Right lobe of liver (tissue), 6 donors: ENCODE data around the gene RHOC. TPM values are rescaled to one million over a fixed set of nuclear protein-coding genes. Genes with fewer than 3 reads are reported as not detected.
"Not testable (repeated sequence)": the region's sequence is repeated elsewhere in the genome, so short reads cannot be mapped to it uniquely, and the experiment has no call there.

Experiments used
- ATAC-seq, 4 donors: fragments of 200-7000 bp; cut with Tn5 transposase; one replicate each; pipeline ENCODE4 v1.9.1; 2020; ENCODE audit warnings: mild to moderate bottlenecking in 4 of 4, moderate library complexity in 4 of 4
- DNase-seq, 3 donors: peaks; one replicate each; pipeline ENCODE4 v3.0.0-alpha.2; 2020
- H3K27ac ChIP-seq, 3 donors: fragments of 200-600 bp; one replicate each; pipeline ENCODE4 v1.8.0; 2022
- H3K27me3 ChIP-seq, 2 donors: fragments of 200-600 bp; one replicate each; pipeline ENCODE4 v1.8.0; 2022
- H3K36me3 ChIP-seq, 4 donors: fragments of 200-600 bp; sonication (generic) in 1 of 4; one replicate each; pipeline versions ENCODE4 v1.5.1 to v1.8.0; 2017 to 2022; ENCODE audit warnings: control low read depth in 1 of 4
- H3K4me1 ChIP-seq, 4 donors: fragments of 200-600 bp; sonication (generic) in 1 of 4; one replicate each; pipeline versions ENCODE4 v1.5.1 to v1.8.0; 2017 to 2022; ENCODE audit warnings: control low read depth in 1 of 4
- H3K4me3 ChIP-seq, 3 donors: fragments of 200-600 bp; one replicate each; pipeline ENCODE4 v1.8.0; 2022
- H3K9me3 ChIP-seq, 4 donors: fragments of 200-600 bp; sonication (generic) in 1 of 4; one replicate each; pipeline versions ENCODE4 v1.5.1 to v1.8.0; 2017 to 2022; ENCODE audit warnings: control low read depth in 1 of 4
- CTCF ChIP-seq, 4 donors: fragments of 200-600 bp in 3 of 4; fragments of 450-650 bp in 1 of 4; IDR thresholded peaks; one replicate each; pipeline versions ENCODE4 v1.5.1 to v1.8.0; 2016 to 2022; ENCODE audit warnings: antibody characterized with exemption in 4 of 4, mild to moderate bottlenecking in 2 of 4
- POLR2A ChIP-seq: fragments of 450-650 bp; IDR thresholded peaks from one replicate; pipeline ENCODE4 v1.6.1; 2017; ENCODE audit warnings: antibody characterized with exemption, mild to moderate bottlenecking
- WGBS: methylation state at CpG from one replicate; pipeline ENCODE4 v1.1.6; 2018; ENCODE audit warnings: low coverage, low lambda C conversion rate; ENCODE audit not compliant: insufficient coverage; ENCODE audit errors: missing lambda C conversion rate; 5-methylcytosine and 5-hydroxymethylcytosine counted together
- intact Hi-C, 2 donors: fragments of 100-400 bp; cut with DNase I; formaldehyde crosslinking; loops; one replicate each; pipeline versions ENCODE4 v1.11.2 to v1.14.1; 2022
- total RNA-seq, 6 experiments: library from RNA; depleted of rRNA in 2 of 6; stranded (reverse); fragments of >200 nt in 2 of 6; fragmentation: NEBNext Ultra II Directional in 3 of 6; extraction: Animal tissue kit (Norgen Biotek cat#: 25700) in 3 of 6; gene quantifications; one replicate each; pipeline versions ENCODE4 v1.1.0 to v1.2.4, GENCODE V29; 2016 to 2023
- donor health status: DM: no; HTN: yes; CAD: no.
- donor health status: DM: no; HTN: no; CAD: no.
- donor health status: DM: no; HTN: no; CAD: no.
- donor health status: DM: no; HTN: yes; CAD: no.
- donor health status: DM: no; HTN: yes; CAD: no.

RHOC gene
- total RNA-seq, 6 experiments from 2014 or later: 47.9 to 207 (median 107) TPM

- no peaks in the 10 kb centered on the region for H3K36me3 ChIP-seq
- DNase-seq (no peak), ATAC-seq (no peak)
- no peak overlapping the region for H3K27ac ChIP-seq
- H3K4me1 ChIP-seq: no peaks in the 10 kb centered on the region
- H3K9me3 ChIP-seq: no peaks in the 10 kb centered on the region
- 50% methylated on average over 1 of the region's 1 CpG for WGBS
- H3K27me3 ChIP-seq: no peaks in the 10 kb centered on the region
- H3K4me3 ChIP-seq: no peak overlapping the region
- intact Hi-C loops: no loop called here
- TF ChIP-seq POLR2A (no peak), CTCF (IDR thresholded peaks at IDR 0.05) (no peak)
Measured at GRCh38 chr1:112729909-112730308, 23.0 kb upstream of the RHOC start.

GRCh38 chr1:112729011-112729410 lies 22.1 kb upstream of the RHOC start:
- intact Hi-C loops, DNase-seq, H3K36me3 ChIP-seq, H3K4me1 ChIP-seq, ATAC-seq, H3K4me3 ChIP-seq, H3K27ac ChIP-seq, H3K27me3 ChIP-seq, H3K9me3 ChIP-seq: not testable (repeated sequence)
- WGBS: 40% methylated on average over 3 of the region's 3 CpGs

- H3K4me3 ChIP-seq, H3K27me3 ChIP-seq, intact Hi-C loops, DNase-seq, H3K27ac ChIP-seq, ATAC-seq, H3K36me3 ChIP-seq, H3K4me1 ChIP-seq, H3K9me3 ChIP-seq: not testable (repeated sequence)
- WGBS: 91% methylated on average over 21 of the region's 33 CpGs
Measured at GRCh38 chr1:112728306-112728971, 21.5 kb upstream of the RHOC start.

GRCh38 chr1:112727716-112728115 lies 20.8 kb upstream of the RHOC start:
- no CpG with 5 or more reads among the region's 2 CpGs for WGBS
- intact Hi-C loops: no loop called here

GRCh38 chr1:112724240-112724639 lies 17.3 kb upstream of the RHOC start:
- H3K4me3 ChIP-seq, H3K36me3 ChIP-seq, H3K27ac ChIP-seq, ATAC-seq, H3K27me3 ChIP-seq, DNase-seq, H3K4me1 ChIP-seq, H3K9me3 ChIP-seq, intact Hi-C loops: not testable (repeated sequence)
- WGBS: 80% methylated on average over 3 of the region's 4 CpGs

More at GRCh38 chr1:112727716-112728115, 20.8 kb upstream of the RHOC start:
- TF ChIP-seq CTCF (IDR thresholded peaks at IDR 0.05) (no peak), POLR2A (no peak)
- no peak overlapping the region for H3K27ac ChIP-seq
- H3K27me3 ChIP-seq: no peaks in the 10 kb centered on the region
- H3K4me1 ChIP-seq: no peaks in the 10 kb centered on the region
- H3K4me3 ChIP-seq: no peak overlapping the region
- no peaks in the 10 kb centered on the region for H3K36me3 ChIP-seq
- DNase-seq (no peak), ATAC-seq (no peak)
- H3K9me3 ChIP-seq: no peaks in the 10 kb centered on the region

GRCh38 chr1:112723511-112723839 lies 16.5 kb upstream of the RHOC start:
- intact Hi-C loops: no loop called here
- 56% methylated on average over 6 of the region's 8 CpGs for WGBS
- no peak for TF ChIP-seq CTCF (IDR thresholded peaks at IDR 0.05)
- TF ChIP-seq POLR2A: no peak

More at GRCh38 chr1:112723511-112723839, 16.5 kb upstream of the RHOC start:
- Histone ChIP-seq H3K27ac (no peak overlapping the region), H3K36me3 (no peaks in the 10 kb centered on the region), H3K4me1 (peaks cover 0 to 5% (median 2%) of the 10 kb centered on the region in 4 donors), H3K9me3 (no peaks in the 10 kb centered on the region), H3K4me3 (no peak overlapping the region), H3K27me3 (no peaks in the 10 kb centered on the region)
- ATAC-seq (no peak), DNase-seq (no peak)
